NT2/D1 (cell line): Measurements from ENCODE around the gene CASS4.

Experiments
- SUZ12 ChIP-seq: IDR thresholded peaks from 2 replicates; pipeline ENCODE4 v1.6.1; 2011; ENCODE audit not compliant: insufficient read length, insufficient read depth; ENCODE audit errors: extremely low read depth
- YY1 ChIP-seq: IDR thresholded peaks from 2 replicates; pipeline ENCODE4 v1.6.1; 2011; ENCODE audit not compliant: insufficient read length, insufficient read depth
- ZNF274 ChIP-seq: IDR thresholded peaks from 2 replicates; pipeline ENCODE4 v1.6.1; 2011; ENCODE audit warnings: mild to moderate bottlenecking, low read depth, low read length

GRCh38 chr20:56453352-56453751 lies 41.3 kb downstream of the CASS4 start:
- TF ChIP-seq YY1 (no peak), ZNF274 (no peak), SUZ12 (no peak)
